MCF 10A (cell line): ENCODE data around the gene RPL32. TPM values are rescaled to one million over a fixed set of nuclear protein-coding genes. Genes with fewer than 3 reads are reported as not detected.

Experiments used
- BruUV-seq: library from RNA; stranded (reverse); fragments of 400-500 nt; replicated peaks from 2 replicates; lab custom pipeline; 2021; lab: Mats Ljungman, UMichigan
- CTCF ChIA-PET: fragments of 300-600 bp; sonication (Branson Sonifier 250); formaldehyde crosslinking; extraction: SDS; loops from one replicate; lab custom pipeline; 2021; ENCODE audit warnings: antibody characterized with exemption, inconsistent platforms; lab: Yijun Ruan, JAX
- POLR2A ChIA-PET: fragments of 300-600, 350-650 bp; sonication (Branson Sonifier 250); formaldehyde crosslinking; extraction: SDS; loops from one replicate; lab custom pipeline; 2020; ENCODE audit warnings: antibody characterized with exemption, inconsistent platforms; lab: Yijun Ruan, JAX
- DNase-seq: peaks from one replicate; pipeline ENCODE4 v3.0.0-alpha.2; 2018; ENCODE audit not compliant: unreplicated experiment
- H3K27ac Mint-ChIP-seq: one replicate; pipeline ENCODE4 v1.8.0; 2022; ENCODE audit warnings: mild to moderate bottlenecking, low read depth, mixed read lengths; ENCODE audit not compliant: unreplicated experiment
- H3K27me3 Mint-ChIP-seq: one replicate; pipeline ENCODE4 v1.8.0; 2022; ENCODE audit warnings: mixed read lengths; ENCODE audit not compliant: insufficient read depth, unreplicated experiment
- H3K36me3 Mint-ChIP-seq: one replicate; pipeline ENCODE4 v1.8.0; 2022; ENCODE audit warnings: mild to moderate bottlenecking, moderate library complexity, mixed read lengths; ENCODE audit not compliant: insufficient read depth, unreplicated experiment
- H3K4me1 Mint-ChIP-seq: one replicate; pipeline ENCODE4 v1.8.0; 2022; ENCODE audit warnings: mixed read lengths; ENCODE audit not compliant: insufficient read depth, unreplicated experiment
- H3K4me3 Mint-ChIP-seq: one replicate; pipeline ENCODE4 v1.8.0; 2022; ENCODE audit warnings: mild to moderate bottlenecking, moderate library complexity, mixed read lengths; ENCODE audit not compliant: unreplicated experiment
- H3K9me3 Mint-ChIP-seq: one replicate; pipeline ENCODE4 v1.8.0; 2022; ENCODE audit warnings: mixed read lengths; ENCODE audit not compliant: unreplicated experiment
- intact Hi-C: fragments of 100-400 bp; cut with micrococcal nuclease; formaldehyde crosslinking; loops from 2 replicates; pipeline ENCODE4 v1.14.1; 2022
- total RNA-seq: library from RNA; stranded (reverse); gene quantifications from 2 replicates; pipeline ENCODE4 v1.2.3, GENCODE V29; 2022
- TF ChIP-seq, protein P1 (sequence below): fragments of 200-600 bp; IDR thresholded peaks from one replicate; pipeline ENCODE4 v1.8.0; 2022; ENCODE audit warnings: antibody characterized with exemption, mild to moderate bottlenecking; ENCODE audit not compliant: unreplicated experiment

RPL32 gene
- total RNA-seq, 1 experiment from 2014 or later: 2,288 TPM

DNA sequence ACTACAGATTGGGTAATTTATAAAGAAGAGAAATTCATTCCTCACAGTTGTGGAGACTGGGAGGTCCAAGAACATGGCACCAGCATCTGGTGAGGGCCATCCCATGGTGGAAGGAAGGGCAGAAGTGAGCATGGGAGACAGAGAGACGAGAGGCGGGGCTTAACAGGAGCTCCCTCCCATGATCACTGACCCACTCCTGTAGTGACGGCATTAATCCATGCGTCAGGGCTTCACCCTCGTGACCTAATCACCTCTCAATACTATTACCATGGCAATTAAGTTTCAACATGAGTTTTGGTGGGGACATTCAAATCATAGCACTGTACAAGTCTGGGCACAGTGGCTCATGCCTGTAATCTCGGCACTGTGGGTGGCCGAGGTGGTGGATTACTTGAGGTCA lies 17.1 kb downstream of the RPL32 start:
- ChIA-PET CTCF (interaction anchor here (0.6 kb wide), 3 partner anchors 107 to 512 kb away, joined by 3 read pairs; no protein-coding TSS in a partner anchor), POLR2A (no interaction called here)
- Mint-ChIP-seq H3K36me3 (no peaks in the 10 kb centered on the region), H3K9me3 (no peaks in the 10 kb centered on the region), H3K4me3 (no peak overlapping the region), H3K4me1 (no peaks in the 10 kb centered on the region), H3K27ac (no peak overlapping the region), H3K27me3 (no peaks in the 10 kb centered on the region)
- TF ChIP-seq, protein P1, sequence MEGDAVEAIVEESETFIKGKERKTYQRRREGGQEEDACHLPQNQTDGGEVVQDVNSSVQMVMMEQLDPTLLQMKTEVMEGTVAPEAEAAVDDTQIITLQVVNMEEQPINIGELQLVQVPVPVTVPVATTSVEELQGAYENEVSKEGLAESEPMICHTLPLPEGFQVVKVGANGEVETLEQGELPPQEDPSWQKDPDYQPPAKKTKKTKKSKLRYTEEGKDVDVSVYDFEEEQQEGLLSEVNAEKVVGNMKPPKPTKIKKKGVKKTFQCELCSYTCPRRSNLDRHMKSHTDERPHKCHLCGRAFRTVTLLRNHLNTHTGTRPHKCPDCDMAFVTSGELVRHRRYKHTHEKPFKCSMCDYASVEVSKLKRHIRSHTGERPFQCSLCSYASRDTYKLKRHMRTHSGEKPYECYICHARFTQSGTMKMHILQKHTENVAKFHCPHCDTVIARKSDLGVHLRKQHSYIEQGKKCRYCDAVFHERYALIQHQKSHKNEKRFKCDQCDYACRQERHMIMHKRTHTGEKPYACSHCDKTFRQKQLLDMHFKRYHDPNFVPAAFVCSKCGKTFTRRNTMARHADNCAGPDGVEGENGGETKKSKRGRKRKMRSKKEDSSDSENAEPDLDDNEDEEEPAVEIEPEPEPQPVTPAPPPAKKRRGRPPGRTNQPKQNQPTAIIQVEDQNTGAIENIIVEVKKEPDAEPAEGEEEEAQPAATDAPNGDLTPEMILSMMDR: no peak
- intact Hi-C loops: no loop called here
- DNase-seq: no peak
- no TSS peak for BruUV-seq

DNA sequence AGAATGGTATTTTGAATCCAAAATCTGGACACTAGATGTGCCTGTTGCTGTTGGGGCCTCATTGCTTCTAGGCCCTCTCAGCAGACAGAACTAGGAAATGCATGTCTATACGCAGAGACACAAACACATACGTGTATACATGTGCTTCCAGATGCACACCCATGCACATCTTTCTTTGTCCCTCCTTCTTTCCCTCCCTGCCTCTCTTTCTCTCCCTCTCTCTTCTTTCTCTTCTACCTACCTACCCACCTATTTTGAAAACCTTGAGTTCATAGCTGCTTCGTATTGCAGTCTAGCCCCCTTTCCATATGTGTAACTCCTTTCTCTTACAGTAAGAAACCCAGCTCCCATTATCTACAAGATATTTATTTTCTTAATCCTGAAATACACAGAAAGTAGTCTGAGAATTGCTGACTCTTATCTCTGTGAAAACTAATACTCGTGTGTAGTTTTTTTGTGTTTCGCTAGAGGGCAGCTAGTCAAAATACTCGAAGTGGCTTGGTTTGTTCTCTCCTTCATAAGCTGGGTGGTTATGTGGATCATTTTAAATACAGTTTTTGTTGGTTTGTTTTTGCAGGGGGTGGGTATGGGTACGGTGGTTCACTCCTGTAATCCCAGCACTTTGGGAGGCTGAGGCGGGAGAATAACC lies 18.5 kb downstream of the RPL32 start:
- no TSS peak for BruUV-seq
- intact Hi-C loops: no loop called here
- no peak overlapping the region for H3K27ac Mint-ChIP-seq

DNA sequence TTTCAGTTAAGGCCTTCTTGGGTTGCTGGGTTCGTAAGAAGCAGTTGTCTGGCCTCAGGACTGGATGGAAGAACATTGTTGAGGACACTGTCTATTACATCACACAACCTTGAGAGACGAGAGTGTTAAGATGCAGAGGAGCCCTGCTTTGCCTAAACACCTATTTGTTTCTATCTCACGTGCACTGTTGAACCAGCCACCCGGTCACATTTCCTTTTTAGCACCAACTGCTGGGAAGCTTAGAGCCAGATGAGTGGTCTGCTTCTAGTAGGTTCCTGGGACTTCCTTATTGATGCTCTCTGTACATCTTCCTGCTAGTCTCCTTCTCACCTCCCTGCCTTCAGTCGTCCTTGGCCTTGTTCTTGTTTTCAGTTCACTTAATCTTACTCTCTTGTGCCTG lies 22.6 kb downstream of the RPL32 start:
- Mint-ChIP-seq H3K4me3 (no peak overlapping the region), H3K27ac (no peak overlapping the region), H3K27me3 (no peaks in the 10 kb centered on the region), H3K4me1 (no peaks in the 10 kb centered on the region), H3K9me3 (no peaks in the 10 kb centered on the region), H3K36me3 (no peaks in the 10 kb centered on the region)
- BruUV-seq: no TSS peak
- CTCF ChIA-PET: interaction anchor here (0.6 to 1.5 kb wide), 4 partner anchors 8 to 95 kb away, joined by 3 to 4 read pairs (median 3); partner anchors contain the start of gene RPL32
- POLR2A ChIA-PET: interaction anchor here (0.7 to 2.5 kb wide), 2 partner anchors 14 to 25 kb away, joined by 3 to 9 read pairs; no protein-coding TSS in a partner anchor
- TF ChIP-seq, protein P1: no peak
- no peak for DNase-seq
- intact Hi-C loops: no loop called here

More for the DNA sequence above, 18.5 kb downstream of the RPL32 start:
- H3K4me3 Mint-ChIP-seq: no peak overlapping the region
- peak; percentile 33 for DNase-seq
- TF ChIP-seq, protein P1: peak; percentile 6
- H3K27me3 Mint-ChIP-seq: no peaks in the 10 kb centered on the region
- CTCF ChIA-PET: interaction anchor here (0.6 to 1.5 kb wide), 14 partner anchors 9 to 263 kb away, joined by 3 to 6 read pairs (median 4); partner anchors contain the start of gene RPL32
- H3K36me3 Mint-ChIP-seq: no peaks in the 10 kb centered on the region
- POLR2A ChIA-PET: interaction anchor here (0.7 to 0.8 kb wide), 3 partner anchors 12 to 89 kb away, joined by 3 to 4 read pairs (median 3); partner anchors contain the start of gene RPL32
- H3K4me1 Mint-ChIP-seq: no peaks in the 10 kb centered on the region
- no peaks in the 10 kb centered on the region for H3K9me3 Mint-ChIP-seq

DNA sequence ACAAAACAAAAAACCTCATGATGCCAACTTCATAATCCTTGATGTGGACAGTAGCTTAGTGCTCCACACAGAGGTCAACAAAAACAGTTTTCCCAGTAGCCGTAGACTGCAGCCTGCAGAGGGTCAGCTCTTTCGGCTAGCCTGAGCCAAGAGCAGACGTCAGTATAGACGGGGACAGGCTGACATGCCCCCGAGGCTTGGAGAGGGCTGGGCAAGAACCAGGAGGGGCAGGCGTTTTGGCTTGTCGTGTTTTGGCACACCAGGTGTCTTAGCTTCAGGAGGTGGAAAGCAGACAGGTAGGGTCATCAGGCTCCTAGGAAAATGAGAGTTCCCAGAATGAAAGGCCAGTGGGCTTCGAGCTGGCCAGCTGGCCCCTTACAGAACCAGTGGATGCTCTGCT lies 23.1 kb downstream of the RPL32 start:
- no peaks in the 10 kb centered on the region for H3K36me3 Mint-ChIP-seq
- no peak overlapping the region for H3K4me3 Mint-ChIP-seq
- ChIA-PET POLR2A (interaction anchor here (0.7 to 2.5 kb wide), 2 partner anchors 14 to 25 kb away, joined by 3 to 9 read pairs; no protein-coding TSS in a partner anchor), CTCF (interaction anchor here (0.6 to 1.5 kb wide), 4 partner anchors 7 to 94 kb away, joined by 3 to 4 read pairs (median 3); partner anchors contain the start of gene RPL32)
- H3K27ac Mint-ChIP-seq: no peak overlapping the region
- H3K4me1 Mint-ChIP-seq: no peaks in the 10 kb centered on the region
- no peaks in the 10 kb centered on the region for H3K27me3 Mint-ChIP-seq
- BruUV-seq: no TSS peak
- TF ChIP-seq, protein P1: no peak
- intact Hi-C loops: no loop called here
- H3K9me3 Mint-ChIP-seq: no peaks in the 10 kb centered on the region
- no peak for DNase-seq
